PC-9 (cell line): ENCODE data around the gene MOBP.

Experiments used
- CTCF ChIP-seq: fragments of 200-600 bp; sonication (generic); conservative IDR thresholded peaks from 2 replicates; pipeline ENCODE4 v1.6.1; 2017; ENCODE audit warnings: mixed run types, antibody characterized with exemption, mild to moderate bottlenecking, moderate library complexity
- EZH2 ChIP-seq: fragments of 200-600 bp; sonication (generic); IDR thresholded peaks from 2 replicates; pipeline ENCODE4 v1.8.0; 2017; ENCODE audit warnings: antibody characterized with exemption, low read depth

GRCh38 chr3:39542588-39542988 is 75.1 kb downstream of the MOBP start:
- TF ChIP-seq EZH2 (no peak), CTCF (no peak)
